Measurements from ENCODE around the gene TRAPPC8.

The TRAPPC8 gene

GRCh38 chr18:31801078-31801477 lies 141.8 kb downstream of the TRAPPC8 start:
- no peak for TF ChIP-seq SIN3A (IDR thresholded peaks at IDR 0.05; ENCODE audit: borderline replicate concordance, insufficient read depth, low read length)
- TF ChIP-seq FOXP2 (optimal IDR thresholded peaks at IDR 0.05; ENCODE audit: borderline replicate concordance, extremely low read depth, extremely low read length, insufficient read depth): no peak
- TF ChIP-seq, protein P1, sequence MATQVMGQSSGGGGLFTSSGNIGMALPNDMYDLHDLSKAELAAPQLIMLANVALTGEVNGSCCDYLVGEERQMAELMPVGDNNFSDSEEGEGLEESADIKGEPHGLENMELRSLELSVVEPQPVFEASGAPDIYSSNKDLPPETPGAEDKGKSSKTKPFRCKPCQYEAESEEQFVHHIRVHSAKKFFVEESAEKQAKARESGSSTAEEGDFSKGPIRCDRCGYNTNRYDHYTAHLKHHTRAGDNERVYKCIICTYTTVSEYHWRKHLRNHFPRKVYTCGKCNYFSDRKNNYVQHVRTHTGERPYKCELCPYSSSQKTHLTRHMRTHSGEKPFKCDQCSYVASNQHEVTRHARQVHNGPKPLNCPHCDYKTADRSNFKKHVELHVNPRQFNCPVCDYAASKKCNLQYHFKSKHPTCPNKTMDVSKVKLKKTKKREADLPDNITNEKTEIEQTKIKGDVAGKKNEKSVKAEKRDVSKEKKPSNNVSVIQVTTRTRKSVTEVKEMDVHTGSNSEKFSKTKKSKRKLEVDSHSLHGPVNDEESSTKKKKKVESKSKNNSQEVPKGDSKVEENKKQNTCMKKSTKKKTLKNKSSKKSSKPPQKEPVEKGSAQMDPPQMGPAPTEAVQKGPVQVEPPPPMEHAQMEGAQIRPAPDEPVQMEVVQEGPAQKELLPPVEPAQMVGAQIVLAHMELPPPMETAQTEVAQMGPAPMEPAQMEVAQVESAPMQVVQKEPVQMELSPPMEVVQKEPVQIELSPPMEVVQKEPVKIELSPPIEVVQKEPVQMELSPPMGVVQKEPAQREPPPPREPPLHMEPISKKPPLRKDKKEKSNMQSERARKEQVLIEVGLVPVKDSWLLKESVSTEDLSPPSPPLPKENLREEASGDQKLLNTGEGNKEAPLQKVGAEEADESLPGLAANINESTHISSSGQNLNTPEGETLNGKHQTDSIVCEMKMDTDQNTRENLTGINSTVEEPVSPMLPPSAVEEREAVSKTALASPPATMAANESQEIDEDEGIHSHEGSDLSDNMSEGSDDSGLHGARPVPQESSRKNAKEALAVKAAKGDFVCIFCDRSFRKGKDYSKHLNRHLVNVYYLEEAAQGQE (IDR thresholded peaks at IDR 0.05; ENCODE audit: insufficient read depth in 1 of 2, low read depth in 2 of 2, low read length in 2 of 2): no peak
- TF ChIP-seq POLR2AphosphoS5 (IDR thresholded peaks at IDR 0.05; ENCODE audit: low read depth, low read length): no peak
- no peak for TF ChIP-seq TAF1 (IDR thresholded peaks at IDR 0.05; ENCODE audit: borderline replicate concordance, insufficient read depth, low read length)

GRCh38 chr18:31798399-31798798 lies 144.5 kb downstream of the TRAPPC8 start:
- TF ChIP-seq TAF1 (IDR thresholded peaks at IDR 0.05; ENCODE audit: borderline replicate concordance, insufficient read depth, low read length) (no peak), FOXP2 (optimal IDR thresholded peaks at IDR 0.05; ENCODE audit: borderline replicate concordance, extremely low read depth, extremely low read length, insufficient read depth) (no peak), SIN3A (IDR thresholded peaks at IDR 0.05; ENCODE audit: borderline replicate concordance, insufficient read depth, low read length) (no peak), POLR2AphosphoS5 (IDR thresholded peaks at IDR 0.05; ENCODE audit: low read depth, low read length) (no peak)
- TF ChIP-seq, protein P1 (IDR thresholded peaks at IDR 0.05; ENCODE audit: insufficient read depth in 1 of 2, low read depth in 2 of 2, low read length in 2 of 2): no peak

GRCh38 chr18:31795747-31796146 lies 147.2 kb downstream of the TRAPPC8 start:
- no peak for TF ChIP-seq TAF1 (IDR thresholded peaks at IDR 0.05; ENCODE audit: borderline replicate concordance, insufficient read depth, low read length)
- TF ChIP-seq POLR2AphosphoS5 (IDR thresholded peaks at IDR 0.05; ENCODE audit: low read depth, low read length): no peak
- no peak for TF ChIP-seq FOXP2 (optimal IDR thresholded peaks at IDR 0.05; ENCODE audit: borderline replicate concordance, extremely low read depth, extremely low read length, insufficient read depth)
- TF ChIP-seq, protein P1 (IDR thresholded peaks at IDR 0.05; ENCODE audit: insufficient read depth in 1 of 2, low read depth in 2 of 2, low read length in 2 of 2): no peak
- no peak for TF ChIP-seq SIN3A (IDR thresholded peaks at IDR 0.05; ENCODE audit: borderline replicate concordance, insufficient read depth, low read length)

DNA sequence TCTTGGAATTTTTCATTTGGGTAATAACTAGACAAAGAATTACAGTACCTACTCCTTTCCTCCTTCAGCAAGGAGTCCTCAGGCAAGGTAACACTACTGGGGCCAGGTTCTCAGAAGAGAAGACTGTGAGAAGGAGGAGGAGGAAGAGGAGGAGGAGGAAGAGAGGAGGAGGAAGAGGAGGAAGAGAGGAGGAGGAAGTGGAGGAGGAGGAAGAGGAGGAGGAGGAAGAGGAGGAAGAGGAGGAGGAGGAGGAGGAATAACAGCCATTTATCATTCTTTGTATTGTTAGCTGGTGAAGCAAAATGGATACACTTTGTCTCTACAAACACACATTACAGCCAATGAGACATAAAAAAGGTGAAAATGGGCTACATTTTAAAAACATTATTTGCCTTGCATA lies 149.4 kb downstream of the TRAPPC8 start:
- TF ChIP-seq POLR2AphosphoS5 (IDR thresholded peaks at IDR 0.05; ENCODE audit: low read depth, low read length) (no peak), FOXP2 (optimal IDR thresholded peaks at IDR 0.05; ENCODE audit: borderline replicate concordance, extremely low read depth, extremely low read length, insufficient read depth) (no peak), TAF1 (IDR thresholded peaks at IDR 0.05; ENCODE audit: borderline replicate concordance, insufficient read depth, low read length) (no peak), SIN3A (IDR thresholded peaks at IDR 0.05; ENCODE audit: borderline replicate concordance, insufficient read depth, low read length) (no peak)
- TF ChIP-seq, protein P1 (IDR thresholded peaks at IDR 0.05; ENCODE audit: insufficient read depth in 1 of 2, low read depth in 2 of 2, low read length in 2 of 2): no peak

DNA sequence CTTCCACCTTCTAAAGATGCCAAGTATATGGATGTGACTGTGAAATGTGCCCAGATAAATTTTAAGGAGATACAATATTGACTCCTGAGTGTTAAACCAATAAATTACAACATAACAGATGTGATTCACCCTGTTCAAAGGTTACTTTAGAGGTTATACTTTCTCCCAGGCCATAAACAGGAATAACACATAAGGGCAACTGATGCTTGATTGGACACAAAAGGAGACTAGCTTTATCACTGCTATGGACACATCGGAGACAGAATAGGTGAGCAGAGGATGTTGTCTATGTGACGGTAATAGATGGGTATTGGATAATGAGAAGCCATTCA lies 150.4 kb downstream of the TRAPPC8 start:
- TF ChIP-seq, protein P1 (IDR thresholded peaks at IDR 0.05; ENCODE audit: insufficient read depth in 1 of 2, low read depth in 2 of 2, low read length in 2 of 2): no peak
- TF ChIP-seq SIN3A (IDR thresholded peaks at IDR 0.05; ENCODE audit: borderline replicate concordance, insufficient read depth, low read length) (no peak), POLR2AphosphoS5 (IDR thresholded peaks at IDR 0.05; ENCODE audit: low read depth, low read length) (no peak), FOXP2 (optimal IDR thresholded peaks at IDR 0.05; ENCODE audit: borderline replicate concordance, extremely low read depth, extremely low read length, insufficient read depth) (no peak), TAF1 (IDR thresholded peaks at IDR 0.05; ENCODE audit: borderline replicate concordance, insufficient read depth, low read length) (no peak)
